NCI-H510A treated with DMSO at 0.1 percent for 48 hours (cell line): Measurements from ENCODE around the gene TMEM183A.

Experiments used
- DNase-seq: peaks from one replicate; lab custom pipeline; 2025; lab: John Stamatoyannopoulos, UW

TMEM183A gene

GRCh38 chr1:203031467-203031866, 24.3 kb downstream of the TMEM183A start:
- no peak for DNase-seq

GRCh38 chr1:203033287-203033686, 26.1 kb downstream of the TMEM183A start:
- no peak for DNase-seq

- DNase-seq: no peak
Observed at GRCh38 chr1:203033917-203034316, 26.7 kb downstream of the TMEM183A start.

DNA sequence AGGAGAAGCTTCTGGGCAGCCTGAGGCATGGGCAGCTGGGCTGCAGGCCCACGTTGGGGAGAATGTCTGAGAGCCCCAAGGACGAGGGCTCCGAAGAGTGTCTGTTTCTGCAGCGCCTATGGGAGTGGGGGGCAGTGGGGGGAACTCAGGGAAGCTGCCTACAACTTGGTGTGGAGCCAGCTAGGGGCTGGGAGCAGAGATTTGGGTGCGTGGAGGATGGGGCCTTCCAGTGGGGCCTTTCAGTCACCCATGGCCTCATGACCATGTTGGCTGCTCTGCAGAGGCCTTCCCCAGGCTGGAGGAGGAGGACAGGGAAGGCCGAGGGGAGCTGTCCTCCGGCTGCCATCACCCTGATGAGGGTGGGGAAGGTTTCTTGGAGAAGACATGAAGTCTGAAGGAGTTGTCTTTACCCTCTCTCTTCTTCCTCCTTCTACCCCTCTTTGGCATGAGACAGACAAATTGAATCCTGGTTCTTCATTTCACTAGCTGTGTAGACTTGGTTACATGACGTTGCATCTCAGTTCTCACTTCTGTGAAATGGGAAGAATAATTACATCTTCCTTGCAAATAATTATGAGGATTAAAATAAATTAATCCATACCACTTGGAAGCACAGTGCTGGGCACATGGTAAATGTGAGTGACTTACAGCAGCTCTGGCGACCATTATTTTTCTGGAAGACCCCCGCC, 27.4 kb downstream of the TMEM183A start:
- DNase-seq: no peak

GRCh38 chr1:203035111-203036000, 28.2 kb downstream of the TMEM183A start:
- DNase-seq: no peak

DNA sequence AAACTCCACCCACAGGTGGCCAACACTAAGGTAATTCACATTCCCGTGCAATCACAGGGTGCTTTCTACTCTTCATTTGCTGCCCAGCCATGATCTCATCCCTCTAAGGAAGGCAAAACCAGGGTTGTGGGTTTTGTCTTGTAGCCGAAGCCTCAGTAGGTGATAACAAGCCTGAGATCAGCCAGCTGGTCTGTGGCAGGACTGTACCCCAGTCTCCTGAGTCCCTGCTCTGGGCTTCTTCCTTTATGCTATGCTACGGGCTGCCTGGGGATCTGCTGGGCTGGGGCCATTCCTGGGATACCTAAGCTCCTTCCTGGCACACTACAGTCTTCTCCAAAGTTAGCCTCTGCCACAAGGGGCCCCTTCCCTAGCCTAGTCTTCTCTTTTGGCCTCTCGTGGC, 29.0 kb downstream of the TMEM183A start:
- no peak for DNase-seq

DNA sequence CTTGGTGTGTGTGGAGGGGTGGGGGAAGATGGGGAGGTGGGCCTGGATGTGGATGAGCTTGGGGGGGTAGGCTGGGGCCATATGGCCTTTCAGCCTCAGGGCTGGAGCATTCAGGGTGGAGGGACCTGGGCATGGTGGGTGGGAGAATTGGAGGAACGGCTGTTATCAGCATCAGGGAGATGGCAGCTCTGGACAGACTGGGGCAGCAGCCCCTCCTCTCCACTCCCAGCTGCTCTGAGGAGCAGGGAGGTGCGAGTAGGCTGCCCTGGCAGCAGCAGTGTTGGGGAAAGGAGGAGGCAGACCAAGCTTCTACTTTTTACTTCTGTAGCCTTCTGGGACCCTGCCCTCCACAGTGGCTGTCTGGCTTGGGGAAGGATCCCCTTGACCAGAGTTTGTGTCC, 29.4 kb downstream of the TMEM183A start:
- no peak for DNase-seq

GRCh38 chr1:203037509-203038190, 30.5 kb downstream of the TMEM183A start:
- no peak for DNase-seq

DNA sequence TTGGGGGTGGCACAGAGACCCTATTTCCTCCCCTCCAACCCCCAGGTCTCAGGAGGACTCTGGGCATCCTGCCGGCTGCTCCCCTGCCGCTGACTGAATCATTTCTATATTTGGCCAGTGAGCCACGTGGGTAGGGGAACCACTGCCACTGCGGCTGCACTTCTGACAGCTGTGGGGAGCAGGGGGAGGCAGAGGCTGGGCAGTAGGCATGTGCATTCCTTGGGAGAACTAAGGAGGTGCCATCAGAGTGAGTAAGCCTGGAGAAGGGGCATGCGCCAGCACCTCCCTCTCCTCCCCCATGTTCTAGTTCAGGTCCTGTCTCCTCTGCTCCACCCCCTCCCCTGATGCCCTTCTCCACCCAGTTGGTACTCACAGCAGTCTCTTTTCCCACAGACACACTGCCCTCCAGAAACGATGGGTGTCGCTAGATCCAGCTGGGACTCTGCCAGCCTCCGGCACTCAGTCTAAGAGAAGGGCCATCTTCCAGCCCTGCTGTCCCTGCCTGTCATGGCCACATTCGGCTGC, 31.1 kb downstream of the TMEM183A start:
- DNase-seq: no peak

- peak; percentile 75 for DNase-seq
Observed at GRCh38 chr1:203038891-203039608, 31.9 kb downstream of the TMEM183A start.

GRCh38 chr1:203039609-203040512, 32.7 kb downstream of the TMEM183A start:
- no peak for DNase-seq

DNA sequence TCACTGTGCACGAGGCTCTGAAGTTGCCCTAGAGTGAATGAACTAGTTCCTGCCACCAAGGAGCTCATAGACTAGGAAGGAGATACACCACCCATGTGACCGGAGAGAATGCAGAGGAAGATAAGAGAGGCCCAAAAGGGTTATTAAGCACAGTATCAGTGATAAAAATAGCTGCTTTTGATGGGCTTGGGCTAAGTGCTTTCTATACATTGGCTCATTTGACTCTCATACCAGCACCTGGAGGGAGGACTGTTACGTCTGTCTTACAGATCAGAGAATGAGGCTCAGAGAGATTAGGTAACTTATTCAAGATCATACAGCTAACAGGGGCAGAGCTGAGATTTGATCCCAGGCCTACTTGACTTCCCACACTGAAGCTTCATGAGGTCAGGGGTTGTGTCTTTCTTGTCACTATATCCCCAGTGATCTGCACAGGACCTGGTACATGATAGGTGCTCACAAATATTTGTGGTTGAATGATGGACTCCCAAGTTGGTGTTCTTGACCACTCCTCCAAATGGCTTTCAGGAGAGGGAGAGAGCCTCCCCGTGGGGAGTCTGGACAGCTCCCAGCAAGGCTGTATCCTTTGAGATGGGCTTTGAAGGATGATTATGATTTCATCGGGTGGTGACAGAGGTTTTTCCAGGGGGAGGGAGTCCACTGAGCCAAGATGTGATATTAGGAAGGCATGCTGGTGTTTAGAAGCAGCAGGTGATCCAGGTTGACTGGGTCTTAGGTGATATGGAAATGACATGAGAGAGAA, 33.5 kb downstream of the TMEM183A start:
- DNase-seq: no peak

- DNase-seq: no peak
Observed at GRCh38 chr1:203041351-203041932, 34.3 kb downstream of the TMEM183A start.

DNA sequence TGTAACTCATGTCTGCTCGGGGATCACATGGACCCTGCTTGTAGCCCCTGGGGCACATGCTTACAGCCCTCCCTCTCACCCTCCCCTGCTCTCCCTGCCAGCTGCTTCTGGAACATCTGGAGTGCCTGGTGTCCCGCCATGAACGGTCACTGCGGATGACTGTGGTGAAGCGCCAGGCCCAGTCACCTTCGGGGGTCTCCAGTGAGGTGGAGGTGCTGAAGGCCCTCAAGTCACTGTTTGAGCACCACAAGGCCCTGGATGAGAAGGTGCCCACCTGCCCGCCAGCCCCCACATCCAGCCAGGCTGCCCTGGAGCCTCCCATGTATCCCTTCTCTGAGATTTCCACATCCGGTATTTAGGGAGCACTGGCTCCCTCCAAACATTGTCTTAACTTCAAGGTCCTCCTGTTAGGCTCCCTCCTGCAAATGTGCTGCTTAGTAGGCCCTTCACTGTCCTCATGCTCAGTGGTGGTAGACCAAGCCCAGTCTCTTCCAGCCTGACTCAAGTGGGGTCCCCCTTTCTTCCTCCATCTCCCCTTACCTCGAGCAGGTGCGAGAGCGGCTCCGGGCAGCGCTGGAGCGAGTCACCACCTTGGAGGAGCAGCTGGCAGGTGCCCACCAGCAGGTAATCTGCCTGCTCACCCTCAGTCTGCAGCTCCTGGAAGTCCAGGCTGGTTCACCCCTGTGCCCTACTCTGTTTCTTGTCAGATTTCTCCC, 36.8 kb downstream of the TMEM183A start:
- no peak for DNase-seq

GRCh38 chr1:203044546-203045250, 37.5 kb downstream of the TMEM183A start:
- DNase-seq: no peak

DNA sequence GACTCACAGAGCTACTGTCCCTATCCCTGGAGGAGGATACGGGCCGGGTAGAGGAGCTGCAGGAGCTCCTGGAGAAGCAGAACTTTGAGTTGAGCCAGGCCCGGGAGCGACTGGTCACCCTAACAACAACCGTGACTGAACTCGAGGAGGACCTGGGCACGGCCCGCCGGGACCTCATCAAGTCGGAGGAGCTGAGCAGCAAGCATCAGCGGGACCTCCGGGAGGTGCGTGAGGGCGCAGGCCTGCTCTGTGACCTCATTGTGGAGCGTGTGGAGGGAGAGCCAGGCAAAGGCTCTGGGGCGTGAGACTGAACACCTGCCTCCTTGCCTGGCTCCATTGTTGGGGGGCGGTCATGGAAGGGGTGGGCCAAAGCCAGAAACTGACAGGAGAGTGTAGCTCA, 38.2 kb downstream of the TMEM183A start:
- no peak for DNase-seq

DNA sequence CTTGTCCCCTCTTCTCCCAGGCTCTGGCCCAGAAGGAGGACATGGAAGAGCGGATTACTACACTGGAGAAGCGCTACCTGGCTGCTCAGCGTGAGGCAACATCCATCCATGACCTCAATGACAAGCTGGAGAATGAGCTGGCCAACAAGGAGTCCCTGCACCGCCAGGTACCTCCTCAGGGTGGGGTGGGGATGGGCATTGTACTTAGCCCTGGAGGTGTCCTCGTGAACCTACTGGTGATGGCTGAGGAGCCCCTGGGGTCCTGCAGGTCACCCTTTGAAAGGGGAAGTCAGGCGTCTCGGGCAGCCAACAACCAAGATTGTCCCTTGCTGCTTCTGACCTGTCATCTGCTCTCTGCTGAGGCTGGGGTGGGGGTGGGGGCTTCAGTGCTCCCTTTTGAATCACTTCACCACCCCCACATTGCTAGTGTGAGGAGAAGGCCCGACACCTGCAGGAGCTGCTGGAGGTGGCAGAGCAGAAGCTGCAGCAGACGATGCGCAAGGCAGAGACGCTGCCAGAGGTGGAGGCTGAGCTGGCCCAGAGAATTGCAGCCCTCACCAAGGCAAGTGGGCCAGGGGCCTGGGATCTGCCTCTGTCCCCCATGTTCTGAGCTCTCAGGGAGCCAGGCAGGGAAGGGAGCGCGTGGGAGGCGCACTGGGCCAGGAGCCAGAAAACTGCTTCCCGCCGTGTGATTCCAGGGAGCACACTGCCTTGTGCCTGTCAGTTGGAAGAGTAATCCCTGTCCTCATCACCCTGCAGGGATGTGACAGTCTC, 38.8 kb downstream of the TMEM183A start:
- DNase-seq: no peak
